Nephron progenitor cell (in vitro differentiated cells): ENCODE measurements around the gene CYFIP1.

Experiments
- DNase-seq: peaks from one replicate; pipeline ENCODE4 v3.0.0; 2021
- H3K27ac Mint-ChIP-seq: 2 replicates; pipeline ENCODE4 v1.8.0; 2021; ENCODE audit warnings: mild to moderate bottlenecking, moderate library complexity, mixed read lengths
- H3K27me3 Mint-ChIP-seq: 2 replicates; pipeline ENCODE4 v1.8.0; 2021; ENCODE audit warnings: mild to moderate bottlenecking, low read depth, mixed read lengths; ENCODE audit not compliant: poor library complexity
- H3K36me3 Mint-ChIP-seq: 2 replicates; pipeline ENCODE4 v1.8.0; 2021; ENCODE audit warnings: low read depth, mixed read lengths
- H3K4me1 Mint-ChIP-seq: 2 replicates; pipeline ENCODE4 v1.8.0; 2021; ENCODE audit warnings: mixed read lengths
- H3K4me3 Mint-ChIP-seq: 2 replicates; pipeline ENCODE4 v1.8.0; 2021; ENCODE audit warnings: mild to moderate bottlenecking, moderate library complexity, mixed read lengths
- H3K9me3 Mint-ChIP-seq: 2 replicates; pipeline ENCODE4 v1.8.0; 2021; ENCODE audit warnings: mild to moderate bottlenecking, moderate library complexity, mixed read lengths
- TF ChIP-seq, protein P1 (sequence below): fragments of 200-600 bp; sonication (generic); IDR thresholded peaks from 2 replicates; pipeline ENCODE4 v1.5.0; 2021; ENCODE audit warnings: antibody characterized with exemption

CYFIP1 gene

DNA sequence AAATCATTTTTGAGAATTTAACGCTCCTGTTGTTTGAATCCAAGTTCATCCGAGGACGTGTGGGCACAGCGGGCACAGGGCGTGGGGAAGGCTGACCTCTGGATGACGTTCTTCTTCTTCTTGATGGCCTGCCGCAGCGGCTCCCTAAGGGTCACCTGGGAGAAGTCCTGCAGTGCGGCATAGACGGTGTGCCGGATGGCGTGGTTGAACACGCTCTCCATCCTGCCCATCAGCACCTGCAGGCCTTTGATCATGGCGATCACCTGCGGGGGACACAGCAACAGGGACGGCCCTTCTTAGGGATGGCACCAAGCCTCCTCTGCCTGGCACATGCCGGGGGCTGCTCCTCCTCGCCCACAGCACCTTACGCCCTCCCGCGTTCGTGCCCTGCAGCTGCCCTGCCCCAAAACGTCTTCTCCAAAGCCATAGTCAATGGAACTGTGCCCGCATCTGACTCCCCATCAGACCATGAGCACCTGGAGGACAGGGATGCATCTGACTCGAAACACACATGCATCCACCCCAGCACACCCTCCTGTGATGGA is 61.5 kb downstream of the CYFIP1 start:
- TF ChIP-seq, protein P1, sequence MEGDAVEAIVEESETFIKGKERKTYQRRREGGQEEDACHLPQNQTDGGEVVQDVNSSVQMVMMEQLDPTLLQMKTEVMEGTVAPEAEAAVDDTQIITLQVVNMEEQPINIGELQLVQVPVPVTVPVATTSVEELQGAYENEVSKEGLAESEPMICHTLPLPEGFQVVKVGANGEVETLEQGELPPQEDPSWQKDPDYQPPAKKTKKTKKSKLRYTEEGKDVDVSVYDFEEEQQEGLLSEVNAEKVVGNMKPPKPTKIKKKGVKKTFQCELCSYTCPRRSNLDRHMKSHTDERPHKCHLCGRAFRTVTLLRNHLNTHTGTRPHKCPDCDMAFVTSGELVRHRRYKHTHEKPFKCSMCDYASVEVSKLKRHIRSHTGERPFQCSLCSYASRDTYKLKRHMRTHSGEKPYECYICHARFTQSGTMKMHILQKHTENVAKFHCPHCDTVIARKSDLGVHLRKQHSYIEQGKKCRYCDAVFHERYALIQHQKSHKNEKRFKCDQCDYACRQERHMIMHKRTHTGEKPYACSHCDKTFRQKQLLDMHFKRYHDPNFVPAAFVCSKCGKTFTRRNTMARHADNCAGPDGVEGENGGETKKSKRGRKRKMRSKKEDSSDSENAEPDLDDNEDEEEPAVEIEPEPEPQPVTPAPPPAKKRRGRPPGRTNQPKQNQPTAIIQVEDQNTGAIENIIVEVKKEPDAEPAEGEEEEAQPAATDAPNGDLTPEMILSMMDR = no peak
- Mint-ChIP-seq H3K4me1 (no peaks in the 10 kb centered on the region), H3K27me3 (no peaks in the 10 kb centered on the region), H3K36me3 (peaks cover 77% of the 10 kb centered on the region), H3K4me3 (no peak overlapping the region), H3K9me3 (no peaks in the 10 kb centered on the region), H3K27ac (no peak overlapping the region)
- no peak for DNase-seq

GRCh38 chr15:22918056-22918455 is 62.1 kb downstream of the CYFIP1 start:
- peaks cover 77% of the 10 kb centered on the region for H3K36me3 Mint-ChIP-seq
- H3K4me3 Mint-ChIP-seq = no peak overlapping the region
- DNase-seq = no peak
- H3K27ac Mint-ChIP-seq = no peak overlapping the region
- no peaks in the 10 kb centered on the region for H3K27me3 Mint-ChIP-seq
- TF ChIP-seq, protein P1 = no peak
- H3K4me1 Mint-ChIP-seq = no peaks in the 10 kb centered on the region
- H3K9me3 Mint-ChIP-seq = no peaks in the 10 kb centered on the region

DNA sequence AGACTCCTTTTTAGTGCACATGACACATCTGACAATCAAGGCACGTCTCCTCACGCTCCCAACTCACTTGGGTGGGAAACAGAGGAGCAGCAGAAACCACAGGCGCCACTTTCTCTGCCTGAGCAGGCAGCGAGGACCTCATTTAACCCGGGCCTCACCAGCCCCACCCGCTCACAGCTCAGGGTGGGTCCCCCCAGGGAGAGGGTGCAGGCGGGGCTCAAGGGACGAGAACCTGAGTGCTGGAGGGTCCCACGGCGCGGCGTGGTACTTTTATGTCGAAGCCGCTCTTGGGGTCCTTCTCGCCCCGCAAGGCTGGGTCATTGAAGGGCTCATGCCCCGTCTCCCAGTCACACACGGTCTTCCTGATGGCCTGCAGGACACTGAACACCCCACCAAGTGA is 62.6 kb downstream of the CYFIP1 start:
- Mint-ChIP-seq H3K4me1 (no peaks in the 10 kb centered on the region), H3K27me3 (no peaks in the 10 kb centered on the region), H3K4me3 (no peak overlapping the region), H3K27ac (peak overlapping the region; percentile 83), H3K9me3 (no peaks in the 10 kb centered on the region), H3K36me3 (peaks cover 79% of the 10 kb centered on the region)
- no peak for DNase-seq
- TF ChIP-seq, protein P1 = no peak

DNA sequence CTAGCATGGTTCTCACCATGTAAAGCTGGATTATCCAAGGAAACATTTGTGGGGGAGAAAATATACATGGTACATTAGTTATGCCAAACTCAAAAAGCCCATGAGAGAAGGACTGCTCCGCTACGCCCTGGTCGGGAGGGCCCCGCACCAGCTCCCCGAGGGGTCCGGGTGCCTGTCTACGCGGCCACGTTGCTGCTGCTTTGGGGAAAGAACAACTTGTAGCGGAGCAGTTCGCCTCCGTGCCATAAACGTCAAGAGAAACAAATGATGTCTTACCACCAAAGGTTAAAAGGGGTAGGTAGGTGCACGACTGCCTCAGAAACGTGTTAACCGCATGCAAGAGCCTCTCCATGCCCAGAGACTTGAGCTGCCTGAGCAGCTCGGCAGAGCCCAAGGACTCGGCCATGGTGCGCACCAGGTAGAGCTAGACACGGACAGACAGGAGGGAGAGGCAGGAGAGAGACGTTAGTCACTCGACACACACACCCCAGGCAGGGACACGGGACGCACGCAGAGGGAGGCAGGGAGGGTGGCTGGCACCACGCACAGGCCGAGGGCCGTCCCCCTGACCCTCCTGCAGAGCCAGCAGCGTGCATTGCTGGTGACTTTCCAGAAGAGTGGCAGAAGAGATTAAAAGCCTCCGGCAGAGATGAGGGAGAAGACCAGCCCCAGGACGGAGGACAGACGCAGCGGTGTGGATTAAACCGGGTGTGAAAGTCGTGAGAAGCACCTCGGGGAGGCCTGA is 63.4 kb downstream of the CYFIP1 start:
- peak overlapping the region; percentile 32 for H3K27ac Mint-ChIP-seq
- TF ChIP-seq, protein P1 = no peak

GRCh38 chr15:22915866-22916515 is 64.2 kb downstream of the CYFIP1 start:
- H3K4me1 Mint-ChIP-seq = no peaks in the 10 kb centered on the region
- H3K9me3 Mint-ChIP-seq = no peaks in the 10 kb centered on the region
- DNase-seq = no peak
- no peak overlapping the region for H3K27ac Mint-ChIP-seq
- H3K4me3 Mint-ChIP-seq = no peak overlapping the region
- H3K36me3 Mint-ChIP-seq = peaks cover 80% of the 10 kb centered on the region
- TF ChIP-seq, protein P1 = no peak
- H3K27me3 Mint-ChIP-seq = no peaks in the 10 kb centered on the region

More for the DNA sequence above, 63.4 kb downstream of the CYFIP1 start:
- DNase-seq = no peak
- no peak overlapping the region for H3K4me3 Mint-ChIP-seq
- no peaks in the 10 kb centered on the region for H3K9me3 Mint-ChIP-seq
- H3K4me1 Mint-ChIP-seq = no peaks in the 10 kb centered on the region
- peaks cover 79% of the 10 kb centered on the region for H3K36me3 Mint-ChIP-seq
- no peaks in the 10 kb centered on the region for H3K27me3 Mint-ChIP-seq
